ENCODE data around the gene NCBP2. TPM values are rescaled to one million over a fixed set of nuclear protein-coding genes. Genes with fewer than 3 reads are reported as not detected.

The NCBP2 gene
- total RNA-seq, 1 experiment from 2014 or later: 120 TPM

DNA sequence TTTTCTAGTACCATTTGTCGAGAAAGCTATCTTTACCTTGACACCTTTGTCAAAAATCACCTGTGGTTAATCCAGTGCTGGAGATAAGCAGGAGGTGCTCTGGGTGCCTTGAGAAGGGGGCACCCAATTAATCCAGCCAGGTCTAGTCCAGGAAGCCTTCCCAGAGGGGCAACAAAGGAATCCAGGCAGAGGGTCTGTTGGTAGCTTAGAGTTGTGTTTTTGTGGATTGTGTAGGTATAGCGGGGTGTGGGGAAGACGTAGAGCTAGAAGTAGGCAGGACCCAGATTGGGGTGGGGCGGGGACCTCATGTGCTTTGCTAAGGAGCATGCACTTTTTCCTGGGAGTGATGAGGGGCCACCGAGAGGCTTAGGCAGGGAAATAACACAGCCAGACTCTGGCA, 32.3 kb upstream of the NCBP2 start:
- Histone ChIP-seq H3K9me3 (ENCODE audit: control insufficient read depth, low read depth, low read length) (peaks cover 3% of the 10 kb centered on the region), H4K20me1 (ENCODE audit: control insufficient read depth, insufficient read depth, insufficient read length) (no peaks in the 10 kb centered on the region), H3K18ac (ENCODE audit: insufficient read length, low read depth, low read length) (no peak overlapping the region), H3K56ac (ENCODE audit: insufficient read length, low read depth, low read length) (no peak overlapping the region), H3K9ac (ENCODE audit: extremely low read depth, insufficient read length, low read length) (no peak overlapping the region), H2AK5ac (ENCODE audit: insufficient read length, low read length) (no peak overlapping the region), H3K23ac (ENCODE audit: insufficient read length, low read depth, low read length) (no peak overlapping the region), H3K14ac (ENCODE audit: insufficient read depth, low read length) (no peak overlapping the region), H3K27me3 (ENCODE audit: insufficient read depth, low read length) (peaks cover 14% of the 10 kb centered on the region; the same call in 1 of the 2 replicates), H2AFZ (ENCODE audit: low read length) (no peak overlapping the region), H3K79me2 (ENCODE audit: insufficient read depth, low read length) (no peaks in the 10 kb centered on the region), H3K4me2 (ENCODE audit: insufficient read depth, insufficient read length, low read length) (no peak overlapping the region), H2BK15ac (ENCODE audit: low read depth, low read length) (no peak overlapping the region), H2BK20ac (ENCODE audit: low read depth, low read length, poor library complexity, severe bottlenecking) (no peak overlapping the region), H2BK12ac (ENCODE audit: insufficient read length, low read depth, low read length) (no peak overlapping the region), H2BK120ac (ENCODE audit: low read depth, low read length, poor library complexity, severe bottlenecking) (no peak overlapping the region), H2BK5ac (ENCODE audit: insufficient read length, low read length) (no peak overlapping the region), H3K4me1 (ENCODE audit: insufficient read depth, low read length) (no peaks in the 10 kb centered on the region; the same call in 1 of the 2 replicates), H3K23me2 (ENCODE audit: insufficient read length, low read depth, low read length, poor library complexity, severe bottlenecking) (no peaks in the 10 kb centered on the region), H4K91ac (ENCODE audit: insufficient read length, low read depth, low read length) (no peak overlapping the region), H4K8ac (replicated peaks; ENCODE audit: insufficient read length, low read depth, low read length) (no peak overlapping the region), H4K5ac (ENCODE audit: insufficient read length, low read depth, low read length) (no peak overlapping the region), H3K79me1 (ENCODE audit: insufficient read depth, low read depth, low read length, poor library complexity, severe bottlenecking) (no peaks in the 10 kb centered on the region), H3K27ac (ENCODE audit: insufficient read length, low read depth, low read length) (no peak overlapping the region), H3T11ph (ENCODE audit: low read length) (no peak overlapping the region), H3K4ac (ENCODE audit: low read depth, low read length) (no peak overlapping the region)
- Mint-ChIP-seq H3K4me1 (peaks cover 3 to 4% of the 10 kb centered on the region in 2 experiments; a peak in 3 of 4 replicates), H3K27me3 (ENCODE audit: low read depth) (peaks cover 51% of the 10 kb centered on the region), H3K36me3 (ENCODE audit: insufficient read depth in 1 of 3, low read depth in 3 of 3) (peaks cover 0 to 8% (median 4%) of the 10 kb centered on the region in 3 experiments; a peak in 2 of 7 replicates), H3K9me3 (peaks cover 11 to 17% of the 10 kb centered on the region in 2 experiments), H3K27ac (no peak overlapping the region; a peak in 1 of 7 replicates), H3K4me3 (no peak overlapping the region)
- WGBS (ENCODE audit: extremely low coverage, insufficient read length, low lambda C conversion rate): no CpG with 5 or more reads among the region's 5 CpGs
- DNase-seq: no peak
- TF ChIP-seq CTCF (conservative IDR thresholded peaks at IDR 0.05): no peak
